Large intestine (tissue), 3 donors: ENCODE measurements around the gene UBFD1. TPM values are rescaled to one million over a fixed set of nuclear protein-coding genes. Genes with fewer than 3 reads are reported as not detected.
"Not testable (repeated sequence)": the region's sequence is repeated elsewhere in the genome, so short reads cannot be mapped to it uniquely, and the experiment has no call there.

Experiments used
- DNase-seq, 2 donors: peaks; one replicate each; pipeline versions ENCODE4 v3.0.0 to v3.0.0-alpha.2; 2013
- H3K27ac ChIP-seq: one replicate; pipeline ENCODE4 v1.5.1; 2013; ENCODE audit warnings: low read length
- H3K27me3 ChIP-seq: 2 replicates; pipeline ENCODE4 v1.6.1; 2013; ENCODE audit warnings: low read length; ENCODE audit not compliant: control insufficient read depth, insufficient read depth
- H3K36me3 ChIP-seq: 2 replicates; pipeline ENCODE4 v1.6.1; 2013; ENCODE audit warnings: low read length; ENCODE audit not compliant: control insufficient read depth, insufficient read depth
- H3K4me1 ChIP-seq: one replicate; pipeline ENCODE4 v1.6.1; 2013; ENCODE audit warnings: low read length; ENCODE audit not compliant: control insufficient read depth, insufficient read depth
- H3K4me3 ChIP-seq: one replicate; pipeline ENCODE4 v1.5.1; 2013; ENCODE audit warnings: low read length
- H3K9me3 ChIP-seq: one replicate; pipeline ENCODE4 v1.6.1; 2013; ENCODE audit warnings: mild to moderate bottlenecking, low read depth, low read length, moderate library complexity; ENCODE audit not compliant: control insufficient read depth
- WGBS: methylation state at CpG from one replicate; pipeline ENCODE4 v1.1.5; 2013; ENCODE audit warnings: low lambda C conversion rate; ENCODE audit not compliant: insufficient coverage; 5-methylcytosine and 5-hydroxymethylcytosine counted together
- polyA plus RNA-seq: library from polyadenylated mRNA; unstranded; fragments of 120-200 nt; gene quantifications from one replicate; pipeline ENCODE4 v1.2.1, GENCODE V29; 2013

Gene UBFD1
- polyA plus RNA-seq, 1 donor: 44.3 TPM

DNA sequence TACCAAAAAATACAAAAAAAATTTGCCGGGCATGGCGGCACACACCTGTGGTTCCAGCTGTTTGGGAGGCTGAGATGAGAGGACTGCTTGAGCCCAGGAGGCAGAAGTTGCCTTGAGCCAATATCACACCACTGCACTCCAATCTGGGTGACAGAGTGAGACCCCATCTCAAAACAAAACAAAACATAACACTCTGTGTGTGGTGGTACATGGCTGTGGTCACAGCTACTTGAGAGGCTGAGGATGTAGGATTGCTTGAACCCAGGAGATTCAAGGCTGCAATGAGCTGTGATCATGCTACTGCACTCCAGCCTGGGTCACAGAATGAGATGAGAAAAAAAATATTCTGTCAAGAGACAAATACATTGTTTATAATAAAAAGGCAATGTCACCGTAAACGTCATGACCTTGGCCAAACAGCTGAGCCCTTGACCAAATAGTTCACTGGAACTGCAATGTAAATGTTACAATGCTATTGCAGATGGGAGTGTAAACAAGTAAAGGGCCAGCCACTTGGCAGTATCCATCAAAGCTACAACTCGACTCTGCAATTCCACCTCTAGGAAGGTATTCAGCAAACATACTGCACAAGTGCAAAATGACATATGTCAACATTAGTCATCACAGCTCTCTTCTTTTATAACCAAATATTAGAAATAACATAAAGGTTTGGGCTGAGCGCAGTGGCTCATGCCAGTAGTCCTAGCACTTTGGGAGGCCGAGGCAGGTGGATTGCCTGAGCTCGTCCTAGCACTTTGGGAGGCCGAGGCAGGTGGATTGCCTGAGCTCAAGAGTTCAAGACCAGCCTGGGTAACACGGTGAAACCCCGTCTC is 17.3 kb upstream of the UBFD1 start:
- H3K27ac ChIP-seq: no peak overlapping the region
- no peak for DNase-seq
- no CpG with 5 or more reads among the region's 11 CpGs for WGBS

DNA sequence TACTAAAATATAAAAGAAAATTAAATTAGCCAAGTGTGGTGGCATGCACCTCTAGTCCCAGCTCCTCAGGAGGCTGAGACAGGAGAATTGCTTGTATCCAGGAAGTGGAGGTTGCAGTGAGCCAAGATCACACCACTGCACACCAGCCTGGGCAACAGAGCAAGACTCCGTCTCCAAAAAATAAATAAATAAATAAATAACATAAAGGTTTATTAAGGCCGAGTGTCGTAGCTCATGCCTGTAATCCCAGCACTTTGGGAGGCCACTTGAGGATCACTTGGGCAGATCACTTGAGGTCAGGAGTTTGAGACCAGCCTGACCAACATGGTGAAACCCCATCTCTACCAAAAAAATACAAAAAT is 16.7 kb upstream of the UBFD1 start:
- H3K27ac ChIP-seq: not testable (repeated sequence)
- WGBS: no CpG with 5 or more reads among the region's 3 CpGs

More for the DNA sequence above, 17.3 kb upstream of the UBFD1 start:
- Histone ChIP-seq H3K36me3 (peaks cover 52% of the 10 kb centered on the region), H3K4me1 (peaks cover 2% of the 10 kb centered on the region), H3K4me3 (no peak overlapping the region), H3K9me3 (no peaks in the 10 kb centered on the region), H3K27me3 (no peaks in the 10 kb centered on the region)

DNA sequence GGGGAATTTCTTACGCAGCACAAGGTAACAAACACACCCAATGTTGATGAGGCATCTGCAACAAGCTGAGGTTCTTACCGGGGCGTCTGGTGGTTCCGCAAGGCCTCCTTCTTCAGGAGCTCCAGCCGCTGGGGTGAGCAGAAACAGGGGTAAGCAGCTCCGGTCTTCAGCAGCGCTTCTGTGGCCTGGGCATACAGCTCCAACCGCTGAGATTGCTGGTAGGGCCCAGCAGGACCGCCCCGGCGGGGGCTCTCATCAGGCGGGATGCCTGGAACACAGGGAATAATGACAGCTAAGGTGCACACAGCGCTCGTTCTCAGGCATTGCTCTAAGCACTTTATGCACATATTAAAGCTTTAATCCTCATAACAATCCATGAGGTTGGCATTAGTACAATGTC is 13.1 kb upstream of the UBFD1 start:
- H3K4me3 ChIP-seq: no peak overlapping the region
- no peak for DNase-seq
- H3K27me3 ChIP-seq: no peaks in the 10 kb centered on the region
- H3K9me3 ChIP-seq: no peaks in the 10 kb centered on the region
- no peak overlapping the region for H3K27ac ChIP-seq
- H3K36me3 ChIP-seq: peaks cover 66% of the 10 kb centered on the region
- no peaks in the 10 kb centered on the region for H3K4me1 ChIP-seq
- 100% methylated on average over 2 of the region's 14 CpGs for WGBS

More for the DNA sequence above, 16.7 kb upstream of the UBFD1 start:
- not testable (repeated sequence) for H3K4me3 ChIP-seq, H3K4me1 ChIP-seq, DNase-seq, H3K27me3 ChIP-seq, H3K9me3 ChIP-seq
- H3K36me3 ChIP-seq: peaks cover 52% of the 10 kb centered on the region

DNA sequence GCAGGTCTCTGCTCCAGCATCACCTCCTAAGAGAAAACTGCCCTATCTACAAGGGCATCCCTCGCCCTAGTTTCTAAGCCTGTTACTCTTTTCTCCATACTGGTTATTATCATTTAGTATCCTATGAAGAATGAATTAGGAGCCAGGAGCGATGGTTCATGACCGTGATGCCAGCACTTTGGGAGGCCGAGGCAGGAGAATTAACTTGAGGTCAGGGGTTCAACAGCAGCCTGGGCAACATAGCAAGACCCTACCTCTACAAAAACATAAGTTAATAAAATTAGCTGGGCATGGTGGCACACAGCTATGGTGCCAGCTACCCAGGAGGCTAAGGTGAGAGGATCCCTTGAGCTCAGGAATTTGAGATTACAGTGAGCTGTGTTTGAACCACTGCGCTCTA is 7.6 kb upstream of the UBFD1 start:
- DNase-seq: no peak
- Histone ChIP-seq H3K36me3 (peaks cover 62% of the 10 kb centered on the region), H3K27ac (no peak overlapping the region), H3K9me3 (no peaks in the 10 kb centered on the region), H3K4me1 (peaks cover 3% of the 10 kb centered on the region), H3K27me3 (no peaks in the 10 kb centered on the region), H3K4me3 (no peak overlapping the region)
- no CpG with 5 or more reads among the region's 5 CpGs for WGBS

DNA sequence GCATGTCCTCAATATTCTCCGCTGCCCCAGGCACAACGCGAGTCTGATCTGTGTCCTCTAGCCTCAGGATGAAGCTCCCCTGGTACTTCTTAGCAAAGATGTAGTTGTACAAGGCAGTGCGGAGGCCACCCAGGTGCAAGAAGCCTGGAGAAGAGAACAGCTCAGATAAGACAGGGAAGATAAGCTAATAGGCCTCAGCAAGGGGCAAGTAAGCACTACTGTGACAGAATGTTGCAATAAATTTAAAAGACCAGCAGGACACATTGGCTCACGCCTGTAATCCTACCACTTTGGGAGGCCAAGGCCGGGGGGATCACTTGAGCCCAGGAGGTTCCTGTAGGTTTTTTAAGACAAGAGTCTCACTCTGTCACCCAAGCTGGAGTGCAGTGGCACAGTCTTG is 5.4 kb upstream of the UBFD1 start:
- Histone ChIP-seq H3K9me3 (no peaks in the 10 kb centered on the region), H3K36me3 (peaks cover 42% of the 10 kb centered on the region), H3K27ac (peak overlapping the region; percentile 32), H3K4me1 (peaks cover 3% of the 10 kb centered on the region), H3K27me3 (no peaks in the 10 kb centered on the region), H3K4me3 (no peak overlapping the region)
- DNase-seq: peak; percentile 57 to 73
- WGBS: no CpG with 5 or more reads among the region's 6 CpGs

DNA sequence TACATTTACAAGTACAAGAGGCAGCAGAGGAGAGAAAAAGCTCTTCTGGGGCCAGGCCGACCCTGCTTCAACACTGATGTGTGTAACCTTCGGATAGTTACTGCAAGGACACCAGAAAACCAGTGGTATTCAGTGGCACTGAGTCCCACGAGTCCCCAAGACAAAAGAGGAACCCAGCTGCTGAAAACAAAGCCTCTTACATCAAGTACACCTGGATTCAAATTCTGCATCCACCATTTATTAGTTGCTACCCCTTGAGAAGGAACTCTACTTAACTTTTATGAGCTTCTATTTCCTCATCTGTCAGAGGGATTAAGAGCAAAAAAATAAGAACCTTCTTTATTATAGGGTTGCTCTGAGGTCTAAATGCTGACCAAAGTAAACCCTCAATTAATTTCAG is 3.0 kb upstream of the UBFD1 start:
- Histone ChIP-seq H3K9me3 (no peaks in the 10 kb centered on the region), H3K36me3 (peaks cover 32% of the 10 kb centered on the region), H3K27ac (no peak overlapping the region), H3K4me1 (peaks cover 3% of the 10 kb centered on the region), H3K4me3 (no peak overlapping the region), H3K27me3 (no peaks in the 10 kb centered on the region)
- WGBS: no CpG with 5 or more reads among the region's 3 CpGs
- DNase-seq: no peak

DNA sequence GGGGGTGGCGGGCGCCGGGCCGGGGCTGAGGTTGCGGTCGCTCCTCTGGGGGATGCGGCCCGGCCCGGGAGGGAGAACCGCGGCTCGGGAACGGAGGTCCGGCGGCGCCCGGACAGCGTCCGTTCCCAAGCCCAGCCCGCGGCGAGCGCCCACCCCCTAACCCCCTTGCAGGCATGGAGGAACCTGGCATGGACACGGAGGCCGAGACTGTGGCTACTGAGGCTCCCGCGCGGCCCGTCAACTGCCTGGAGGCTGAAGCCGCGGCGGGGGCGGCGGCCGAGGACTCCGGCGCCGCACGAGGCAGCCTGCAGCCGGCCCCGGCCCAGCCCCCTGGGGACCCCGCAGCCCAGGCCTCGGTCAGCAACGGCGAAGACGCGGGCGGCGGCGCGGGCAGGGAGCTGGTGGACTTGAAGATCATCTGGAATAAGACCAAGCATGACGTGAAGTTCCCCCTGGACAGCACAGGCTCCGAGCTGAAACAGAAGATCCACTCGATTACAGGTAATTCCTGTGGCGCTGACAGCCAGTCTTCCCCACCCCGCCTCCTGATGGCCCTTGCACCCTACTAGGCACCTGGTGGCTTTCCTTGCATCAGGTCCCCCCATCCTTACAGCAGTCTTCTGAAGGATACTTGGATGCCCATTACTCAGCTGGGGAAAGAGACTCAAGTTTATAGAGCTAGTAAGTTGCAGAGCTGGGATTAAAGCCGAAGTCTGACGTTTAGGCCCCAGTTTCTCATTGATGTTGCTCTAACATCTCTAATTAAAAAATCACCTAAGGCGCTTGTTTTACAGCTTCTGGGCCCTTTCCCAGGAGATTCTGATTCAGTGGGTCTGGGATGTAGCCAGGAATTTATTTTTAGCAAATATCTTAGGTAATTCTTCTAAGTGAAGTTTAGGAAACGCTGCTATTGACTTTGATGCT is 514 bp downstream of the UBFD1 start:
- WGBS: 40% methylated on average over 1 of the region's 60 CpGs
- Histone ChIP-seq H3K27ac (no peak overlapping the region), H3K27me3 (no peaks in the 10 kb centered on the region), H3K4me3 (peak overlapping the region; percentile 79), H3K9me3 (no peaks in the 10 kb centered on the region), H3K36me3 (peaks cover 41% of the 10 kb centered on the region), H3K4me1 (no peaks in the 10 kb centered on the region)
- peak in 1 of 2 donors; percentile 9 for DNase-seq

DNA sequence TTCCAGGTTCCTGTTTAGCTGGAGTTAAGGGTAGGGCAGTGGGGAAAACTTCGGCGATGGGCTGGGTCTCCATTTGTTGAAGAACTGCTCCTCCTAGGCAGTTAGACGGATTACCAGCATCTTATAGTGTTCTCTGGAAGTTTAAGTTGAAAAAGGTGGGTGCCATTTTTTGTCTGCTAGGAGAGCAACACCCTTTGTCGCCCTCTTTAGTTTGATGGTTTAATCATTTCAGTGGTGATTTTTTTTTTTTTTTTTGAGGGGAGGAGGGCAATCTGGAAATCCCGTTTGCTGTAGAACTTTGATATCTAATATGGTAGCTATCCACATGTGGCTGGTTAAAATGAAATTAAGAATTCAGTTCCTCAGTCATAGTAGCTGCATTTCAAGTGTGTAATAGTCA is 4.1 kb downstream of the UBFD1 start:
- no peak overlapping the region for H3K27ac ChIP-seq
- peaks cover 69% of the 10 kb centered on the region for H3K36me3 ChIP-seq
- no peaks in the 10 kb centered on the region for H3K27me3 ChIP-seq
- H3K4me1 ChIP-seq: no peaks in the 10 kb centered on the region
- H3K9me3 ChIP-seq: no peaks in the 10 kb centered on the region
- WGBS: no CpG with 5 or more reads among the region's 5 CpGs
- no peak for DNase-seq
- H3K4me3 ChIP-seq: no peak overlapping the region

DNA sequence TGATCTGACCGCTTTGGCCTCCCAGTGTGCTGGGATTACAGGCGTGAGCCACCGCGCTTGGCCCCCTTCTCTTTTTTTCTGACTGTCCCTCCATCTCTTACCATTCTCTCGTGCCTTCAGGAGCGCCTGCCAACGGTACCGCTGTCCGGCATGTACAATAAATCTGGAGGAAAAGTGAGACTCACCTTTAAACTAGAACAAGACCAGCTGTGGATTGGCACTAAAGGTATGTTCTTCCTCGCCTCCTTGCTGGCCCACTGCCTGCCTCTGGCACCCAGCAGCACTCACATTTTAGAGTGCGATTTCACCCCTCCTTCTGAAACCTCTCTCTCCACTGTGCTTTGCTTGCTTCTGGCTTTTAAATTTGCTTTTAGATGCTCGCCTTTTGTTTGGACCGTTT is 5.0 kb downstream of the UBFD1 start:
- no peak for DNase-seq
- Histone ChIP-seq H3K4me1 (no peaks in the 10 kb centered on the region), H3K36me3 (peaks cover 78% of the 10 kb centered on the region), H3K27ac (no peak overlapping the region), H3K27me3 (no peaks in the 10 kb centered on the region), H3K9me3 (no peaks in the 10 kb centered on the region), H3K4me3 (no peak overlapping the region)
- WGBS: 100% methylated on average over 1 of the region's 13 CpGs

DNA sequence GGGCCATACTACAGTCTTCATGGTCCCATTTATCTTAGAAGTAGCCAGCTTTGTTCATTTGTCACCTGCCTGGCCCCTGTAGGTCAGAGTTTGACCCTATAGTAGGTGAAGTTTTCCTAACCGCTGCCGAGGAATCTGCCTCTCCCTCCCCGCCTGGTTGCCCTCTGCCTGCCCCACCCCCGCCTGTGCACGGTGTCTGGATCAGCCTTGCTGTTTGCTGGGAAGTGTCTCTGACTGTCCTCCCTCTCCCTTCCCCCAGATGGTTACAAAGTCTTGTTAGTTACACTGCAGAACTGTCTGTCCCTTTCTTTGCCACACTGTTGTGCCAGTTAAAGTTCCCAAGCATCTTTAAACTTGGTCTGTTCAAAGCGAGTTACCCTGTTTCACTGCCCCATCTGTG is 5.7 kb downstream of the UBFD1 start:
- H3K27me3 ChIP-seq: no peaks in the 10 kb centered on the region
- H3K4me1 ChIP-seq: no peaks in the 10 kb centered on the region
- peaks cover 84% of the 10 kb centered on the region for H3K36me3 ChIP-seq
- WGBS: no CpG with 5 or more reads among the region's 6 CpGs
- DNase-seq: no peak
- H3K27ac ChIP-seq: no peak overlapping the region
- H3K9me3 ChIP-seq: no peaks in the 10 kb centered on the region
- no peak overlapping the region for H3K4me3 ChIP-seq
